Measurements from ENCODE around the gene CREB3L2. TPM values are rescaled to one million over a fixed set of nuclear protein-coding genes. Genes with fewer than 3 reads are reported as not detected.

The CREB3L2 gene
- total RNA-seq, 1 donor from 2014 or later: 50.6 TPM

DNA sequence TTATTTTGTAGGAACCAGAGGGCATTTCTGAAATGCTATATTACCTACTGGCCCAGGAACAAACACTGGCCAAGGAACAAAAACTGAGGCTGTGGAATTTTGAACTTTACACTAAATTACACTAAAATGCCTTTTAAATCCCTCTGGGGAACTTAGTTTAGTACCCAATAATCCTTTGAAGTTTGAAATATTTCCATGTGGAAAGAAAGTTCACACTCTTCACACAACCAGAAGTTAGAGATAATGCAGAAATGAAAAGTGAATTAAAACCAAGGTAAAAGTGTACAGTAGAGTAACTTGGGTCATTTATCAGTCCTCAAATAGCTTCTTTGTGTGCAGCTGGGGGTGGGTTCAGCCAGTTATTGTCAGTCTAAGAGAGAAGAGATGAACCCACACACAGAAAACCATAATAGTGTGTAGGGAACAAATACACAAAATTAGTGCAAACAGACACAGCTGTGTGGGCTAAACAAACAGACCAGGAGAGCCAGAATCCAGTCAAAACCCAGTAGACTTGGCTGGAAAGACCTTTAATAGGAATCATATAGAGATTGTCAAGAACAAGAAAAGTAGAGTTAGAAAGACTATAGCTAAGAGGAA lies 108.6 kb downstream of the CREB3L2 start:
- H3K36me3 Mint-ChIP-seq (ENCODE audit: low read depth, unreplicated experiment): peaks cover 35% of the 10 kb centered on the region
- no peak for DNase-seq (ENCODE audit: low spot score)
- TF ChIP-seq, protein P1, sequence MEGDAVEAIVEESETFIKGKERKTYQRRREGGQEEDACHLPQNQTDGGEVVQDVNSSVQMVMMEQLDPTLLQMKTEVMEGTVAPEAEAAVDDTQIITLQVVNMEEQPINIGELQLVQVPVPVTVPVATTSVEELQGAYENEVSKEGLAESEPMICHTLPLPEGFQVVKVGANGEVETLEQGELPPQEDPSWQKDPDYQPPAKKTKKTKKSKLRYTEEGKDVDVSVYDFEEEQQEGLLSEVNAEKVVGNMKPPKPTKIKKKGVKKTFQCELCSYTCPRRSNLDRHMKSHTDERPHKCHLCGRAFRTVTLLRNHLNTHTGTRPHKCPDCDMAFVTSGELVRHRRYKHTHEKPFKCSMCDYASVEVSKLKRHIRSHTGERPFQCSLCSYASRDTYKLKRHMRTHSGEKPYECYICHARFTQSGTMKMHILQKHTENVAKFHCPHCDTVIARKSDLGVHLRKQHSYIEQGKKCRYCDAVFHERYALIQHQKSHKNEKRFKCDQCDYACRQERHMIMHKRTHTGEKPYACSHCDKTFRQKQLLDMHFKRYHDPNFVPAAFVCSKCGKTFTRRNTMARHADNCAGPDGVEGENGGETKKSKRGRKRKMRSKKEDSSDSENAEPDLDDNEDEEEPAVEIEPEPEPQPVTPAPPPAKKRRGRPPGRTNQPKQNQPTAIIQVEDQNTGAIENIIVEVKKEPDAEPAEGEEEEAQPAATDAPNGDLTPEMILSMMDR (IDR thresholded peaks at IDR 0.05; ENCODE audit: unreplicated experiment): no peak
- no peaks in the 10 kb centered on the region for H3K9me3 Mint-ChIP-seq (ENCODE audit: unreplicated experiment)
- peaks cover 4% of the 10 kb centered on the region for H3K27me3 Mint-ChIP-seq (ENCODE audit: unreplicated experiment)
- H3K4me1 Mint-ChIP-seq (ENCODE audit: unreplicated experiment): peaks cover 16% of the 10 kb centered on the region
- H3K4me3 Mint-ChIP-seq (ENCODE audit: unreplicated experiment): no peak overlapping the region
- H3K27ac Mint-ChIP-seq (ENCODE audit: unreplicated experiment): no peak overlapping the region

DNA sequence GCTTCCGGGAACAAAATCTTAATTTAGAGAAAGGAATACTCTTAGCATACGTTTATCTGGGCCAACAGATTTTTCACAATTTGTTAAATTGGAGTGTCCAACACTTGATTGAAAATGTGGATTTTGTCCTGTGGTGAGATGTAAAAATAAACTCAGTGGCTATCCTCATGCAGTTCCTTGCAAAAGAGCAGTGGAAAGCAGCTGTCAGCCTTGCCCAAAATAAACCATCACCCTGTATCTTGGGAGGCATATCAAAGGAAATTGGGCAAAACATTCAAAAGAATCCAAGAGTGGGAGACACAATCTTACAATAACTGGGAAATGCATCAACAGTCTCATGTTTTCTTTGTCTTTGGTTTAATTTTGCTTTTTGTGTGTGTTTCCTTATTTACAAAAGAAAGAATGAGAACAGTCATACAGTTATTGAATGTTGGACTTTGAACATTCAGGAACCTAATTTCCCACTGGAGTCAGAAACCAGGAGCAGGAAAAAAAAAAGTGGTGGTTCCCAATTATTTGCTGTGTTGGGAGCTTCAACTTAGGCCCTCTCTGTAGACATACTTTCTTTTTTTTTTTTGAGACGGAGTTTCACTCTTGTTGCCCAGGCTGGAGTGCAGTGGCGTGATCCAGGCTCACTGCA lies 110.8 kb downstream of the CREB3L2 start:
- Mint-ChIP-seq H3K9me3 (ENCODE audit: unreplicated experiment) (no peaks in the 10 kb centered on the region), H3K36me3 (ENCODE audit: low read depth, unreplicated experiment) (peaks cover 24% of the 10 kb centered on the region), H3K4me3 (ENCODE audit: unreplicated experiment) (no peak overlapping the region), H3K27ac (ENCODE audit: unreplicated experiment) (no peak overlapping the region), H3K27me3 (ENCODE audit: unreplicated experiment) (peaks cover 2% of the 10 kb centered on the region), H3K4me1 (ENCODE audit: unreplicated experiment) (peaks cover 19% of the 10 kb centered on the region)
- TF ChIP-seq, protein P1 (IDR thresholded peaks at IDR 0.05; ENCODE audit: unreplicated experiment): no peak
- DNase-seq (ENCODE audit: low spot score): no peak

DNA sequence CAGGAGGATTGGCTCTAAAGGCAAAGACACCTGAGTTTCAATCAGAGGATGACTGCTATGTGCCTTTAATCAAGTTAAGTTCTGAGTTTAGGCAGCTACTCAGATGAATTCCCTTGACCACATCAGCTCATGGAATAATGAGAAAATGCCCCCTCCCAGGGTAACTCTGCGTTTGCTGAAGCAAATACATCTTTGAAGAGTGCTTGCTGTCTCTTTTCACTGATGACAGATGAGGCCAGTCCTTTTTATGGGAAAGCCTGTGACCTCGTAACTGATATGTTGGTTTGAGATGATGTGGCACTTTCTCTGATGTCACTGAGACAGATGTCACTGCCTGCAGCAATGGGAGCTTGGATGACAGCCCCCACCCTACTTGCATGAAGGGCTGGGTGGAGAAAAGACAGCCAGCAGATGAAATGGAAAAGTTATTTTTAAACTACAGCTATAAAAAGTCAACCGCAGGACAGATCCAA lies 111.4 kb downstream of the CREB3L2 start:
- no peak for DNase-seq (ENCODE audit: low spot score)
- peaks cover 18% of the 10 kb centered on the region for H3K36me3 Mint-ChIP-seq (ENCODE audit: low read depth, unreplicated experiment)
- no peak overlapping the region for H3K27ac Mint-ChIP-seq (ENCODE audit: unreplicated experiment)
- H3K9me3 Mint-ChIP-seq (ENCODE audit: unreplicated experiment): no peaks in the 10 kb centered on the region
- H3K4me3 Mint-ChIP-seq (ENCODE audit: unreplicated experiment): no peak overlapping the region
- H3K27me3 Mint-ChIP-seq (ENCODE audit: unreplicated experiment): peaks cover 2% of the 10 kb centered on the region
- TF ChIP-seq, protein P1 (IDR thresholded peaks at IDR 0.05; ENCODE audit: unreplicated experiment): no peak
- H3K4me1 Mint-ChIP-seq (ENCODE audit: unreplicated experiment): peaks cover 18% of the 10 kb centered on the region

DNA sequence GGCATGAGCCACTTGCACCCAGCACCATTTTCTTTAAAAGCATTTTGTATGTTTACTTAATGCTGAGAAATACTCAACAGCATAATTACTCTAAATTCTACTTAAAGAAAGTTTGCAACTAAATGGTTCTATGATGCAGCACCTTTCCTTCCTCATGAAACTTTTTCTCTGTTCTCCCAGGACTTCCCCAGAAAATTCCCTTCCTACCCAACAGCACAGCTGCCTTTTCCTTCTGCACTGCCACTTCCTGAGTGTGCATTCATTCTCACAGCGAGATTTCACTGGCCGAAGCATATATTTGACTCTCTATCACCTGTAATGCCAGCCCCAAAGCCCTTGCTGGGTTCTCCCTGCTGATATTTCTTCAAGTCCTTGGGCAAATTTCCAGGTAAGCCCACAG lies 113.6 kb downstream of the CREB3L2 start:
- no peaks in the 10 kb centered on the region for H3K9me3 Mint-ChIP-seq (ENCODE audit: unreplicated experiment)
- no peak for DNase-seq (ENCODE audit: low spot score)
- peak overlapping the region; percentile 62 for H3K27ac Mint-ChIP-seq (ENCODE audit: unreplicated experiment)
- peaks cover 13% of the 10 kb centered on the region for H3K36me3 Mint-ChIP-seq (ENCODE audit: low read depth, unreplicated experiment)
- peaks cover 14% of the 10 kb centered on the region for H3K4me1 Mint-ChIP-seq (ENCODE audit: unreplicated experiment)
- peaks cover 8% of the 10 kb centered on the region for H3K27me3 Mint-ChIP-seq (ENCODE audit: unreplicated experiment)
- TF ChIP-seq, protein P1 (IDR thresholded peaks at IDR 0.05; ENCODE audit: unreplicated experiment): no peak
- H3K4me3 Mint-ChIP-seq (ENCODE audit: unreplicated experiment): no peak overlapping the region

DNA sequence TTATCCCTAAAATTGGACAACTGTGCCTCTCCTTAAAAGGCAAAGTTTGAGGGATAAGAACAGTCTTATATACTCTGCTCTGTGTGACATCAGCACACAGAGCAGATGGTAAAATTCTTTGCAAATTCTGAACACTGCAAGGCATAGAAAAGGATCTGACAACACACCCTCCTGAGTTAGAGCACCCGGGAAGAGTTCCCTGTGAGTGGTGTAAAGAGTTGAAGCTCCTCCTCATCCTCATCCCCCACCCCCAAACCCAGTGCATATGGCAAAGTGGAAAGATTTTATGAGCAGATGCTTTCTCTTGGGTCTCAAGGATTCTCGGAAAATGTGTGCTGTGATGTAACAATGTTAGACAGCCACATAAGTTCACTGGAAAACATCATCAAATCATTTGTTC lies 115.1 kb downstream of the CREB3L2 start:
- no peak for DNase-seq (ENCODE audit: low spot score)
- no peak overlapping the region for H3K4me3 Mint-ChIP-seq (ENCODE audit: unreplicated experiment)
- no peak overlapping the region for H3K27ac Mint-ChIP-seq (ENCODE audit: unreplicated experiment)
- peaks cover 24% of the 10 kb centered on the region for H3K36me3 Mint-ChIP-seq (ENCODE audit: low read depth, unreplicated experiment)
- peaks cover 8% of the 10 kb centered on the region for H3K27me3 Mint-ChIP-seq (ENCODE audit: unreplicated experiment)
- H3K9me3 Mint-ChIP-seq (ENCODE audit: unreplicated experiment): no peaks in the 10 kb centered on the region
- H3K4me1 Mint-ChIP-seq (ENCODE audit: unreplicated experiment): peaks cover 14% of the 10 kb centered on the region
- TF ChIP-seq, protein P1 (IDR thresholded peaks at IDR 0.05; ENCODE audit: unreplicated experiment): no peak
